WTC11 (cell line): Measurements from ENCODE around the gene UNG. TPM values are rescaled to one million over a fixed set of nuclear protein-coding genes. Genes with fewer than 3 reads are reported as not detected.

Experiments
- ATF1 ChIP-seq: sonication (generic); formaldehyde crosslinking; IDR thresholded peaks from 2 replicates; pipeline ENCODE4 v1.8.1; 2023; ENCODE audit warnings: mild to moderate bottlenecking, moderate library complexity, missing genetic modification reagents
- ESRRA ChIP-seq: sonication (generic); formaldehyde crosslinking; IDR thresholded peaks from 2 replicates; pipeline ENCODE4 v1.8.1; 2022; ENCODE audit warnings: mild to moderate bottlenecking, missing genetic modification reagents, borderline replicate concordance
- FOXK1 ChIP-seq: sonication (generic); formaldehyde crosslinking; IDR thresholded peaks from 2 replicates; pipeline ENCODE4 v1.8.0; 2022; ENCODE audit warnings: mild to moderate bottlenecking, moderate library complexity, missing genetic modification reagents
- FOXP1 ChIP-seq: sonication (generic); formaldehyde crosslinking; IDR thresholded peaks from 2 replicates; pipeline ENCODE4 v1.8.0; 2022; ENCODE audit warnings: missing genetic modification reagents, mild to moderate bottlenecking, moderate library complexity, borderline replicate concordance
- GRHL2 ChIP-seq: fragments of 250-450 bp; sonication (Bioruptor Pico); IDR thresholded peaks from 2 replicates; pipeline ENCODE4 v1.8.0; 2022; ENCODE audit warnings: mild to moderate bottlenecking, moderate library complexity; ENCODE audit not compliant: insufficient replicate concordance, severe bottlenecking
- IRF2 ChIP-seq: sonication (generic); formaldehyde crosslinking; IDR thresholded peaks from 2 replicates; pipeline ENCODE4 v1.8.0; 2022; ENCODE audit warnings: low read depth, missing genetic modification reagents, borderline replicate concordance
- JAZF1 ChIP-seq: fragments of 250-450 bp; sonication (Bioruptor Pico); IDR thresholded peaks from 2 replicates; pipeline ENCODE4 v1.9.0; 2021; ENCODE audit warnings: moderate library complexity, mild to moderate bottlenecking, inconsistent platforms
- MXD4 ChIP-seq: fragments of 250-450 bp; sonication (Bioruptor Pico); IDR thresholded peaks from 2 replicates; pipeline ENCODE4 v1.8.0; 2021; ENCODE audit warnings: mild to moderate bottlenecking, moderate library complexity, borderline replicate concordance
- NFATC4 ChIP-seq: fragments of 250-450 bp; sonication (Bioruptor Pico); IDR thresholded peaks from 2 replicates; pipeline ENCODE4 v1.9.0; 2021; ENCODE audit warnings: mild to moderate bottlenecking
- NFE2L1 ChIP-seq: sonication (generic); formaldehyde crosslinking; IDR thresholded peaks from 2 replicates; pipeline ENCODE4 v1.8.1; 2023; ENCODE audit warnings: missing genetic modification reagents
- TCF7 ChIP-seq: sonication (generic); formaldehyde crosslinking; IDR thresholded peaks from 2 replicates; pipeline ENCODE4 v1.8.0; 2022; ENCODE audit warnings: mild to moderate bottlenecking, low read depth, missing genetic modification reagents, moderate library complexity
- TP53 ChIP-seq: sonication (generic); formaldehyde crosslinking; IDR thresholded peaks from 2 replicates; pipeline ENCODE4 v1.8.1; 2023; ENCODE audit warnings: mild to moderate bottlenecking, missing genetic modification reagents
- ZNF121 ChIP-seq: sonication (generic); formaldehyde crosslinking; IDR thresholded peaks from 2 replicates; pipeline ENCODE4 v1.8.0; 2023; ENCODE audit warnings: missing genetic modification reagents
- ZNF263 ChIP-seq: sonication (generic); formaldehyde crosslinking; IDR thresholded peaks from 2 replicates; pipeline ENCODE4 v1.8.1; 2022; ENCODE audit warnings: low read depth, mild to moderate bottlenecking, moderate library complexity, missing genetic modification reagents
- ZNF416 ChIP-seq: fragments of 250-450 bp; sonication (Bioruptor Pico); IDR thresholded peaks from 2 replicates; pipeline ENCODE4 v1.9.0; 2021; ENCODE audit warnings: mild to moderate bottlenecking, inconsistent platforms
- total RNA-seq: library from RNA; stranded (reverse); gene quantifications from 3 replicates; pipeline ENCODE4 v1.2.3, GENCODE V29; 2021
- TF ChIP-seq, protein P1 (sequence below): fragments of 250-450 bp; sonication (Bioruptor Pico); conservative IDR thresholded peaks from 2 replicates; pipeline ENCODE4 v1.9.0; 2021; ENCODE audit warnings: mild to moderate bottlenecking
- TF ChIP-seq, protein P2 (sequence below): sonication (generic); formaldehyde crosslinking; IDR thresholded peaks from 2 replicates; pipeline ENCODE4 v1.8.1; 2022; ENCODE audit warnings: mild to moderate bottlenecking, missing genetic modification reagents, moderate library complexity, borderline replicate concordance
- TF ChIP-seq, protein P3 (sequence below): sonication (generic); formaldehyde crosslinking; IDR thresholded peaks from 2 replicates; pipeline ENCODE4 v1.8.1; 2023; ENCODE audit warnings: mild to moderate bottlenecking, missing genetic modification reagents, borderline replicate concordance
- TF ChIP-seq, protein P4 (sequence below): fragments of 200-600 bp; IDR thresholded peaks from 2 replicates; pipeline ENCODE4 v1.8.0; 2022; ENCODE audit warnings: antibody characterized with exemption
- TF ChIP-seq, protein P5 (sequence below): sonication (generic); formaldehyde crosslinking; IDR thresholded peaks from 2 replicates; pipeline ENCODE4 v1.8.0; 2022; ENCODE audit warnings: mild to moderate bottlenecking, missing genetic modification reagents
- TF ChIP-seq, protein P6 (sequence below): sonication (generic); formaldehyde crosslinking; conservative IDR thresholded peaks from 2 replicates; pipeline ENCODE4 v1.8.1; 2022; ENCODE audit warnings: mild to moderate bottlenecking, missing genetic modification reagents
- TF ChIP-seq, protein P7 (sequence below): sonication (generic); formaldehyde crosslinking; IDR thresholded peaks from 2 replicates; pipeline ENCODE4 v1.8.1; 2022; ENCODE audit warnings: mild to moderate bottlenecking, moderate library complexity, missing genetic modification reagents

Gene UNG
- total RNA-seq, 1 experiment from 2014 or later: 127 TPM

DNA sequence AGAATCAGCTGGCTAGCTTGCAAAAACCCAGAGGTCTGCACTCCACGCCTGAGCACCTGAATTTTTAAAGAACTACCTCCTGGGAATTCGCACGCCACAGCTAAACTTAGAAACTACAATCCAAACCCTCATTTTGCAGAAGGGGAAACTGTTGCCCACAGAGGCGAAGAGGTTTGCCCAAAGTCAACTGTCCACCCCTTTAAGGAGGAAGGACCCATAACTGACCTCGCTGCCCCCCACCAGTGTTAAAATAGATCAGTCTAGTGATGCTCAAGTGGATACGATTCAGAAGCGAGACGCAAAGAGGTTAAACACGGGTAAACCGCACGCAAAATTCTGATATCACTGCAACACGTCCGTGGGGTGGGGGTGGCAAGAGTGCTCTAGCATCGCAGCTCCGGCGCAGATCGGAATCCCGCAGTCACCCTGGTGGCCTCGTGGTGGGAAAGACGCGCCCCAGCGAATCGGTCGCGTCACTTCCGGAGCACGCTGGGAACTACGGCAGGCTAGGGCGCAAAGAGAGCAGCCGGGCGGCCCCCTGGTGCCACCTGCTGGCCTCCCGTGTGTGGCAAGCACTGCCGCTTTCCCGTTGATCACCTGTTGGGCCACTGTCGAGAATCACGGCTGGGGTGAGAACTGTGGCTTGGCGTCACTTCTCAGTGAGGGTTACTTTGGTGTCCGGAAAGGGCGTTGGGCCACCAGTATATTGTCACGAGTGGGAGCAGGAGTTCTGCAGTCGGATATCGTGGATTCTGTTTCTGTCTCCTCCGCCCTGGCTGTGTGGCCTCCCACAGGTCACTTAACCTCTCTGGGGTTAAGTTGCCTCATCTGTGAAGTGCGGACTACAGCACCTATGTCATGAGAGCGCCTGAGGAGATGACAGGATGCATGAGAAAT lies 4.1 kb upstream of the UNG start, which contains the start of gene ALKBH2 (continued):
- TF ChIP-seq GRHL2 (CRISPR knock-in tag): no peak
- TF ChIP-seq FOXP1 (CRISPR knock-in tag): peak; percentile 98
- TF ChIP-seq, protein P1, sequence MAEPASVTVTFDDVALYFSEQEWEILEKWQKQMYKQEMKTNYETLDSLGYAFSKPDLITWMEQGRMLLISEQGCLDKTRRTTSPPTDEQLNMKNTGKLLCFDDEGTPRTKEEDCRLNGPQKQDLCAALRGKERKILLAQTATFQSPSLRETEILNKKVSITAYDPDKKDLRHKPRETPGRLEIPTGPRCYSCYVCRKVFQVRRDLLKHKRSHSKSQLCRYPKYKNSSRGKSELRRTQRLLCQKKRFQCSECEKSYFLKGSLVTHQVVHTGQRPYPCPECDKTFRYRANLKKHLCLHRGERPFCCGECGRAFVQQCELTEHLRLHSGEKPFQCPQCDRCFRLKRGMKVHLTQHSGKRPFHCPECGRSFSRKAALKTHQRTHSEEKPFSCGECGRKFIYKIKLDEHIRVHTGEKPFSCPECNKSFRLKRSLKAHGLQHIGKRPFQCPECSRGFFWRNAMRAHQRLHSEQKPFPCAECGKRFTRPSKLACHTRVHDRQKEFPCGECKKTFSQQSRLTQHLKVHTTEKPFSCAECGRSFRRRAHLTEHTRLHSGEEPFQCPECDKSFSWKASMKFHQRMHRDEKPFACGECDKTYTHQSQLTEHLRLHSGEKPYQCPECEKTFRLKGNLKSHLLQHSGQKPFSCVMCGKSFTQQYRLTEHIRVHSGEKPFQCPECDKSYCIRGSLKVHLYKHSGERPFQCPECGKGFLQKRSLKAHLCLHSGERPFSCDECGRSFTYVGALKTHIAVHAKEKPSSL (CRISPR knock-in tag): no peak
- TF ChIP-seq, protein P2, sequence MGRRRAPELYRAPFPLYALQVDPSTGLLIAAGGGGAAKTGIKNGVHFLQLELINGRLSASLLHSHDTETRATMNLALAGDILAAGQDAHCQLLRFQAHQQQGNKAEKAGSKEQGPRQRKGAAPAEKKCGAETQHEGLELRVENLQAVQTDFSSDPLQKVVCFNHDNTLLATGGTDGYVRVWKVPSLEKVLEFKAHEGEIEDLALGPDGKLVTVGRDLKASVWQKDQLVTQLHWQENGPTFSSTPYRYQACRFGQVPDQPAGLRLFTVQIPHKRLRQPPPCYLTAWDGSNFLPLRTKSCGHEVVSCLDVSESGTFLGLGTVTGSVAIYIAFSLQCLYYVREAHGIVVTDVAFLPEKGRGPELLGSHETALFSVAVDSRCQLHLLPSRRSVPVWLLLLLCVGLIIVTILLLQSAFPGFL (CRISPR knock-in tag): peak; percentile 95; the same call in 1 of the 2 replicates
- TF ChIP-seq JAZF1 (CRISPR knock-in tag): no peak
- TF ChIP-seq, protein P3, sequence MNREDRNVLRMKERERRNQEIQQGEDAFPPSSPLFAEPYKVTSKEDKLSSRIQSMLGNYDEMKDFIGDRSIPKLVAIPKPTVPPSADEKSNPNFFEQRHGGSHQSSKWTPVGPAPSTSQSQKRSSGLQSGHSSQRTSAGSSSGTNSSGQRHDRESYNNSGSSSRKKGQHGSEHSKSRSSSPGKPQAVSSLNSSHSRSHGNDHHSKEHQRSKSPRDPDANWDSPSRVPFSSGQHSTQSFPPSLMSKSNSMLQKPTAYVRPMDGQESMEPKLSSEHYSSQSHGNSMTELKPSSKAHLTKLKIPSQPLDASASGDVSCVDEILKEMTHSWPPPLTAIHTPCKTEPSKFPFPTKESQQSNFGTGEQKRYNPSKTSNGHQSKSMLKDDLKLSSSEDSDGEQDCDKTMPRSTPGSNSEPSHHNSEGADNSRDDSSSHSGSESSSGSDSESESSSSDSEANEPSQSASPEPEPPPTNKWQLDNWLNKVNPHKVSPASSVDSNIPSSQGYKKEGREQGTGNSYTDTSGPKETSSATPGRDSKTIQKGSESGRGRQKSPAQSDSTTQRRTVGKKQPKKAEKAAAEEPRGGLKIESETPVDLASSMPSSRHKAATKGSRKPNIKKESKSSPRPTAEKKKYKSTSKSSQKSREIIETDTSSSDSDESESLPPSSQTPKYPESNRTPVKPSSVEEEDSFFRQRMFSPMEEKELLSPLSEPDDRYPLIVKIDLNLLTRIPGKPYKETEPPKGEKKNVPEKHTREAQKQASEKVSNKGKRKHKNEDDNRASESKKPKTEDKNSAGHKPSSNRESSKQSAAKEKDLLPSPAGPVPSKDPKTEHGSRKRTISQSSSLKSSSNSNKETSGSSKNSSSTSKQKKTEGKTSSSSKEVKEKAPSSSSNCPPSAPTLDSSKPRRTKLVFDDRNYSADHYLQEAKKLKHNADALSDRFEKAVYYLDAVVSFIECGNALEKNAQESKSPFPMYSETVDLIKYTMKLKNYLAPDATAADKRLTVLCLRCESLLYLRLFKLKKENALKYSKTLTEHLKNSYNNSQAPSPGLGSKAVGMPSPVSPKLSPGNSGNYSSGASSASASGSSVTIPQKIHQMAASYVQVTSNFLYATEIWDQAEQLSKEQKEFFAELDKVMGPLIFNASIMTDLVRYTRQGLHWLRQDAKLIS (CRISPR knock-in tag): peak; percentile 92; the same call in 1 of the 2 replicates
- TF ChIP-seq, protein P4, sequence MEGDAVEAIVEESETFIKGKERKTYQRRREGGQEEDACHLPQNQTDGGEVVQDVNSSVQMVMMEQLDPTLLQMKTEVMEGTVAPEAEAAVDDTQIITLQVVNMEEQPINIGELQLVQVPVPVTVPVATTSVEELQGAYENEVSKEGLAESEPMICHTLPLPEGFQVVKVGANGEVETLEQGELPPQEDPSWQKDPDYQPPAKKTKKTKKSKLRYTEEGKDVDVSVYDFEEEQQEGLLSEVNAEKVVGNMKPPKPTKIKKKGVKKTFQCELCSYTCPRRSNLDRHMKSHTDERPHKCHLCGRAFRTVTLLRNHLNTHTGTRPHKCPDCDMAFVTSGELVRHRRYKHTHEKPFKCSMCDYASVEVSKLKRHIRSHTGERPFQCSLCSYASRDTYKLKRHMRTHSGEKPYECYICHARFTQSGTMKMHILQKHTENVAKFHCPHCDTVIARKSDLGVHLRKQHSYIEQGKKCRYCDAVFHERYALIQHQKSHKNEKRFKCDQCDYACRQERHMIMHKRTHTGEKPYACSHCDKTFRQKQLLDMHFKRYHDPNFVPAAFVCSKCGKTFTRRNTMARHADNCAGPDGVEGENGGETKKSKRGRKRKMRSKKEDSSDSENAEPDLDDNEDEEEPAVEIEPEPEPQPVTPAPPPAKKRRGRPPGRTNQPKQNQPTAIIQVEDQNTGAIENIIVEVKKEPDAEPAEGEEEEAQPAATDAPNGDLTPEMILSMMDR: peak; percentile 89
- no peak for TF ChIP-seq MXD4 (CRISPR knock-in tag)
- TF ChIP-seq ZNF121 (CRISPR knock-in tag): peak; percentile 19; the same call in 1 of the 2 replicates
- TF ChIP-seq ZNF416 (CRISPR knock-in tag): 0 out of 2 replicates have a peak, but pooled peaks have one; percentile 49
- TF ChIP-seq, protein P5, sequence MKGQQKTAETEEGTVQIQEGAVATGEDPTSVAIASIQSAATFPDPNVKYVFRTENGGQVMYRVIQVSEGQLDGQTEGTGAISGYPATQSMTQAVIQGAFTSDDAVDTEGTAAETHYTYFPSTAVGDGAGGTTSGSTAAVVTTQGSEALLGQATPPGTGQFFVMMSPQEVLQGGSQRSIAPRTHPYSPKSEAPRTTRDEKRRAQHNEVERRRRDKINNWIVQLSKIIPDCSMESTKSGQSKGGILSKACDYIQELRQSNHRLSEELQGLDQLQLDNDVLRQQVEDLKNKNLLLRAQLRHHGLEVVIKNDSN (CRISPR knock-in tag): peak; percentile 82
- peak; percentile 97 for TF ChIP-seq NFE2L1 (CRISPR knock-in tag)
- TF ChIP-seq, protein P6, sequence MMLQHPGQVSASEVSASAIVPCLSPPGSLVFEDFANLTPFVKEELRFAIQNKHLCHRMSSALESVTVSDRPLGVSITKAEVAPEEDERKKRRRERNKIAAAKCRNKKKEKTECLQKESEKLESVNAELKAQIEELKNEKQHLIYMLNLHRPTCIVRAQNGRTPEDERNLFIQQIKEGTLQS (CRISPR knock-in tag): no peak
- TF ChIP-seq FOXK1 (CRISPR knock-in tag): peak; percentile 95
- TF ChIP-seq NFATC4: no peak
- peak; percentile 82 for TF ChIP-seq ATF1 (CRISPR knock-in tag)
- TF ChIP-seq TCF7 (CRISPR knock-in tag): no peak
- TF ChIP-seq, protein P7, sequence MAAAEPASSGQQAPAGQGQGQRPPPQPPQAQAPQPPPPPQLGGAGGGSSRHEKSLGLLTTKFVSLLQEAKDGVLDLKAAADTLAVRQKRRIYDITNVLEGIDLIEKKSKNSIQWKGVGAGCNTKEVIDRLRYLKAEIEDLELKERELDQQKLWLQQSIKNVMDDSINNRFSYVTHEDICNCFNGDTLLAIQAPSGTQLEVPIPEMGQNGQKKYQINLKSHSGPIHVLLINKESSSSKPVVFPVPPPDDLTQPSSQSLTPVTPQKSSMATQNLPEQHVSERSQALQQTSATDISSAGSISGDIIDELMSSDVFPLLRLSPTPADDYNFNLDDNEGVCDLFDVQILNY (CRISPR knock-in tag): peak; percentile 89
- peak; percentile 95 for TF ChIP-seq ESRRA (CRISPR knock-in tag)
- no peak for TF ChIP-seq ZNF263 (CRISPR knock-in tag)
- TF ChIP-seq IRF2 (CRISPR knock-in tag): no peak
- TF ChIP-seq TP53 (CRISPR knock-in tag): peak; percentile 94
